HFF-Myc (cell line): ENCODE data around the gene LGR6.

Experiments used
- DNase-seq: peaks from one replicate; pipeline ENCODE4 v3.0.0-alpha.2; 2011; ENCODE audit warnings: low read depth; ENCODE audit errors: extremely low read depth
- H3K4me3 ChIP-seq: replicated peaks from 2 replicates; pipeline ENCODE4 v1.5.1; 2011; ENCODE audit warnings: low read depth, mild to moderate bottlenecking, control low read depth, low read length
- CTCF ChIP-seq: IDR thresholded peaks from 2 replicates; pipeline ENCODE4 v1.5.1; 2012; ENCODE audit warnings: mild to moderate bottlenecking, low read depth, low read length, control low read depth; ENCODE audit errors: missing control alignments

LGR6 gene

DNA sequence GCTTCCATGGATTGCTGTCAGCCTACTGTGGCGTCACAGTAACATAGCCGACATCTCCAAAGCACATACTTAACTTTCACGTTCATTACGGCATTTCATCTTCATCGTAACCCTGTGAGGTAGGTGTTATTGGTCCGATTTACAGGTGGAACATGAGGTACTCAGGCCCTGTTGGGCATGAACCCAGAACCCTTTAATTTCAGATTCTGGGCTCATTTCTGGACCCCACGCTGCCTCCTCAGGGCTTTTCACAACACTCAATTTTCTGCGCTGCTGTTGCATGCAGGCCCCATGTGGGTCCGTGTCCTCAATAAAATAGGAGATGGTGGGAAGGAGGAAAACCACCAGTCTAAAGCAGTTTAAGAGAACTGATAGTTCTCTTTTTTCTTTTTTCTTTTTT, 108.6 kb downstream of the LGR6 start:
- TF ChIP-seq CTCF: no peak
- H3K4me3 ChIP-seq: no peak overlapping the region
- DNase-seq: no peak

DNA sequence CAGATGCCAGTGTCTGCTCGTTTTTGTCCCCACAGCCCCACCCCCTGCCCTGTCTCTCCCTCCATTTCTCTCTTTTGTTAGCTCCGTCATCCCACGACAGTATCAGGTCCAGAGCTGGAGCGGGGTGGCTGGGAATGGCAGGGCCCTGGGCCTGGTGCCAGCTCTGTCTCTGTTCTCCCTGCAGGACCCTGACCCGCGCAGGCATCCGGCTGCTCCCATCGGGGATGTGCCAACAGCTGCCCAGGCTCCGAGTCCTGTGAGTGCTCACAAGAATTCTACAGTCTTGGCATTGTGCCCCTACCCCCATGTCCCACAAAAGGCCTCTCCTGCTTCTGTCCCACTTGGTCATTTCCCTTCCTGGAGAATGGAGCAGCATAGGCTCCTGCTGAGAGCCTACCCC, 110.8 kb downstream of the LGR6 start:
- no peak for DNase-seq
- H3K4me3 ChIP-seq: no peak overlapping the region
- no peak for TF ChIP-seq CTCF

- DNase-seq: no peak
- H3K4me3 ChIP-seq: no peak overlapping the region
- no peak for TF ChIP-seq CTCF
These were observed 111.6 kb downstream of the LGR6 start for GRCh38 chr1:202305168-202305567.

DNA sequence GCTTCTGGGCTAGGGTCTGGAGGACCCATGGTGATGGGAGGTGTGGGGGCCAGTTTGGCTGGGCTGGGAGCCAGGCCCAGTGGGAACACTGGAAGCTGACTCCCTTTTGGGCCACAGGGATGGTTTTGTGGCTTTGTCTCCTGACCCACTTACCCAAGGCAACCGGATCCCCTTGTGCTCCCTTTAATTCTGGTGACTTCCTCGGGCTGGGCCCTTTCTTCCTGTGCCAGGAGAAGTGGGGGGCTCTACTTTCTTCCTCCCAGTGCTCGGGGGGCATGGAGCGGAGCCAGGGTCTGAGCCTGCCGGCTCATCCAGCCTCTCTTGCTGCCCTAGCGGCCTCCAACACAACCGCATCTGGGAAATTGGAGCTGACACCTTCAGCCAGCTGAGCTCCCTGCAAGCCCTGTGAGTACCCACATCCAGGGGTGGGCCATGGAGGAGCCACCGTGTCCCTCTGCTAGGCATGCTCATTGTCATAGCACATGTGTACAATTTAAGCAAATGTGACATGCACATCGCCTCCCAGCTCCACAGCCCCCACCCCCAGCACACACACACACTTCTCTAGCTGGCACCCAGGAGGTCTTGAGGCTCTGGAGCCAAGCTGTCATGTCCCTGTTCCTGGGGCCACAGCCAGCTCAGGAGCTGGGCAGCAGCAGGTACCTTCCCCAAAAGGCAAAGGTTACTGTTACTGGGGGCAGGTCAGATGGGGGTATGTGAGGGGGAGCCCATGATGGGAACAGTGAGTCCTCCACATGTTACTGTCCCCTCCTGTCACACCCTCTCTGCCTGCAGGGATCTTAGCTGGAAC, 113.1 kb downstream of the LGR6 start:
- no peak for DNase-seq
- H3K4me3 ChIP-seq: no peak overlapping the region
- TF ChIP-seq CTCF: no peak

- no peak overlapping the region for H3K4me3 ChIP-seq
- no peak for DNase-seq
- TF ChIP-seq CTCF: no peak
These were observed 116.6 kb downstream of the LGR6 start for GRCh38 chr1:202310071-202310725.

GRCh38 chr1:202310746-202311145, 117.1 kb downstream of the LGR6 start:
- no peak for DNase-seq
- no peak overlapping the region for H3K4me3 ChIP-seq
- TF ChIP-seq CTCF: no peak
